Thyroid gland (tissue), 4 donors: ENCODE results near the gene AIRE.
"Not testable (repeated sequence)": the region's sequence is repeated elsewhere in the genome, so short reads cannot be mapped to it uniquely, and the experiment has no call there.

Experiments used
- CTCF ChIP-seq, 6 experiments: fragments of 200-600 bp in 3 of 6; fragments of 450-650 bp in 3 of 6; sonication (generic) in 3 of 6; IDR thresholded peaks; one replicate each; pipeline ENCODE4 v1.5.1; 2016 to 2019; ENCODE audit warnings: antibody characterized with exemption in 6 of 6, mild to moderate bottlenecking in 2 of 6, inconsistent platforms in 1 of 6, moderate library complexity in 1 of 6
- POLR2A ChIP-seq, 2 donors: fragments of 450-650 bp; IDR thresholded peaks; one replicate each; pipeline ENCODE4 v1.6.1; 2017; ENCODE audit warnings: antibody characterized with exemption in 2 of 2, mild to moderate bottlenecking in 2 of 2, moderate library complexity in 1 of 2

DNA sequence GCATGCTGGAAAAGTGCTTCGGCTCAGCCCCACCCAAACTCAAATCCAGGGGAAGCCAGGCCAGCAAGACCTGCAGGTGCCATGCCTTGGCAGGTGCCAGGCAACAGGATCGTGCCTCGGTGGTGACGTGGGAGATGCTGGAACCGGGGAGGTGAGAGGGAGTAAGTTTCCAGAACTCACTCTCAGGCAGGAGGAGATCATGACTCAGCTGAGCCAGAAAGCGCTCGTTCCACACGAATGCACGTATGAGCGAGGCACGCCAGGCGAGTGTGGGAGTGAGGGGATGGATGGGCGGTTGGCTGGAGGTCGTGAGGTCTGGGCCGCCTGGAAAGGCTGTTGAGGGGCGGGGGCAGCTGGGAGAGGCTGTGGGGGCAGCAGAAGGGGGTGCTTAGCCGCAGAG, 37.8 kb upstream of the AIRE start:
- not testable (repeated sequence) for TF ChIP-seq POLR2A, CTCF (IDR thresholded peaks at IDR 0.05)
